ENCODE measurements around the gene NRG2. TPM values are rescaled to one million over a fixed set of nuclear protein-coding genes. Genes with fewer than 3 reads are reported as not detected.

The NRG2 gene
- total and polyA plus RNA-seq, 2 experiments from 2014 or later = 0.37 to 1.3 TPM

DNA sequence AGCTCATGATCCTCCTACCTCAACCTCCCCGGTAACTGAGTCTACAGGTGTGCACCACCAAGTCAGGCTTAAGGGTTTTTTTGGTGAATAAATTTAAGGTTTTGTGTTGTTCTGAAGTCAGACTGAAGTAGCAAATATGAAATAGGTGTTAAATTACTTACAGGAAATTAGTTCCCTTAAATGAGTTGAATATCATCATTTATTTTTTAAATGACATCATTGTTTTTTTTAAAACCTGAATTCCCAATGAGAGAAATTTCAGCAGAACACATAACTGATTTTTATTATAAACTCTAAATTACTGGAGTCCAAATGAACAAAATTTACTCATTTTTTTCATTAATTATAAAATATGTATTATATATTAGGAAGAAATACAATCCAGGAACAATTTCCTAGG, 33.0 kb upstream of the NRG2 start:
- no peaks in the 10 kb centered on the region for H3K9me2 ChIP-seq (ENCODE audit: insufficient read depth)
- Mint-ChIP-seq H3K27ac (no peak overlapping the region), H3K4me1 (no peaks in the 10 kb centered on the region), H3K27me3 (ENCODE audit: insufficient read depth, low read depth, poor library complexity) (no peaks in the 10 kb centered on the region), H3K36me3 (ENCODE audit: low read depth) (no peaks in the 10 kb centered on the region), H3K9me3 (no peaks in the 10 kb centered on the region), H3K4me3 (no peak overlapping the region)
- no peak overlapping the region for H3K4me3 ChIP-seq
- no peak overlapping the region for H2AFZ ChIP-seq
- no peaks in the 10 kb centered on the region for H3K36me3 ChIP-seq (ENCODE audit: insufficient read depth)
- H3K4me2 ChIP-seq = no peak overlapping the region
- H3K27me3 ChIP-seq (ENCODE audit: insufficient read depth) = 0 out of 2 replicates have a peak, but pooled peaks cover 3% of the 10 kb centered on the region
- H3K27ac ChIP-seq (ENCODE audit: low read depth) = no peak overlapping the region
- ATAC-seq (no peak), DNase-seq (ENCODE audit: low spot score) (no peak)
- no peaks in the 10 kb centered on the region for H3F3A ChIP-seq (replicated peaks; ENCODE audit: low read depth)
- H3K79me2 ChIP-seq (replicated peaks; ENCODE audit: insufficient read depth) = no peaks in the 10 kb centered on the region
- H3K4me1 ChIP-seq (ENCODE audit: insufficient read depth) = no peaks in the 10 kb centered on the region
- no peaks in the 10 kb centered on the region for H4K20me1 ChIP-seq (replicated peaks; ENCODE audit: insufficient read depth)
- TF ChIP-seq CREB1 (CRISPR knock-in tag; IDR thresholded peaks at IDR 0.05; ENCODE audit: low read depth) (no peak), NANOG (IDR thresholded peaks at IDR 0.05; ENCODE audit: borderline replicate concordance) (no peak), ZNF114 (CRISPR knock-in tag; IDR thresholded peaks at IDR 0.05) (no peak), POLR2AphosphoS5 (IDR thresholded peaks at IDR 0.05; ENCODE audit: low read depth) (no peak), JUNB (IDR thresholded peaks at IDR 0.05; ENCODE audit: unreplicated experiment) (no peak), EZH2phosphoT487 (IDR thresholded peaks at IDR 0.05; ENCODE audit: unreplicated experiment) (no peak), ZNF331 (CRISPR knock-in tag; IDR thresholded peaks at IDR 0.05; ENCODE audit: low read depth) (no peak)
- TF ChIP-seq, protein P1, sequence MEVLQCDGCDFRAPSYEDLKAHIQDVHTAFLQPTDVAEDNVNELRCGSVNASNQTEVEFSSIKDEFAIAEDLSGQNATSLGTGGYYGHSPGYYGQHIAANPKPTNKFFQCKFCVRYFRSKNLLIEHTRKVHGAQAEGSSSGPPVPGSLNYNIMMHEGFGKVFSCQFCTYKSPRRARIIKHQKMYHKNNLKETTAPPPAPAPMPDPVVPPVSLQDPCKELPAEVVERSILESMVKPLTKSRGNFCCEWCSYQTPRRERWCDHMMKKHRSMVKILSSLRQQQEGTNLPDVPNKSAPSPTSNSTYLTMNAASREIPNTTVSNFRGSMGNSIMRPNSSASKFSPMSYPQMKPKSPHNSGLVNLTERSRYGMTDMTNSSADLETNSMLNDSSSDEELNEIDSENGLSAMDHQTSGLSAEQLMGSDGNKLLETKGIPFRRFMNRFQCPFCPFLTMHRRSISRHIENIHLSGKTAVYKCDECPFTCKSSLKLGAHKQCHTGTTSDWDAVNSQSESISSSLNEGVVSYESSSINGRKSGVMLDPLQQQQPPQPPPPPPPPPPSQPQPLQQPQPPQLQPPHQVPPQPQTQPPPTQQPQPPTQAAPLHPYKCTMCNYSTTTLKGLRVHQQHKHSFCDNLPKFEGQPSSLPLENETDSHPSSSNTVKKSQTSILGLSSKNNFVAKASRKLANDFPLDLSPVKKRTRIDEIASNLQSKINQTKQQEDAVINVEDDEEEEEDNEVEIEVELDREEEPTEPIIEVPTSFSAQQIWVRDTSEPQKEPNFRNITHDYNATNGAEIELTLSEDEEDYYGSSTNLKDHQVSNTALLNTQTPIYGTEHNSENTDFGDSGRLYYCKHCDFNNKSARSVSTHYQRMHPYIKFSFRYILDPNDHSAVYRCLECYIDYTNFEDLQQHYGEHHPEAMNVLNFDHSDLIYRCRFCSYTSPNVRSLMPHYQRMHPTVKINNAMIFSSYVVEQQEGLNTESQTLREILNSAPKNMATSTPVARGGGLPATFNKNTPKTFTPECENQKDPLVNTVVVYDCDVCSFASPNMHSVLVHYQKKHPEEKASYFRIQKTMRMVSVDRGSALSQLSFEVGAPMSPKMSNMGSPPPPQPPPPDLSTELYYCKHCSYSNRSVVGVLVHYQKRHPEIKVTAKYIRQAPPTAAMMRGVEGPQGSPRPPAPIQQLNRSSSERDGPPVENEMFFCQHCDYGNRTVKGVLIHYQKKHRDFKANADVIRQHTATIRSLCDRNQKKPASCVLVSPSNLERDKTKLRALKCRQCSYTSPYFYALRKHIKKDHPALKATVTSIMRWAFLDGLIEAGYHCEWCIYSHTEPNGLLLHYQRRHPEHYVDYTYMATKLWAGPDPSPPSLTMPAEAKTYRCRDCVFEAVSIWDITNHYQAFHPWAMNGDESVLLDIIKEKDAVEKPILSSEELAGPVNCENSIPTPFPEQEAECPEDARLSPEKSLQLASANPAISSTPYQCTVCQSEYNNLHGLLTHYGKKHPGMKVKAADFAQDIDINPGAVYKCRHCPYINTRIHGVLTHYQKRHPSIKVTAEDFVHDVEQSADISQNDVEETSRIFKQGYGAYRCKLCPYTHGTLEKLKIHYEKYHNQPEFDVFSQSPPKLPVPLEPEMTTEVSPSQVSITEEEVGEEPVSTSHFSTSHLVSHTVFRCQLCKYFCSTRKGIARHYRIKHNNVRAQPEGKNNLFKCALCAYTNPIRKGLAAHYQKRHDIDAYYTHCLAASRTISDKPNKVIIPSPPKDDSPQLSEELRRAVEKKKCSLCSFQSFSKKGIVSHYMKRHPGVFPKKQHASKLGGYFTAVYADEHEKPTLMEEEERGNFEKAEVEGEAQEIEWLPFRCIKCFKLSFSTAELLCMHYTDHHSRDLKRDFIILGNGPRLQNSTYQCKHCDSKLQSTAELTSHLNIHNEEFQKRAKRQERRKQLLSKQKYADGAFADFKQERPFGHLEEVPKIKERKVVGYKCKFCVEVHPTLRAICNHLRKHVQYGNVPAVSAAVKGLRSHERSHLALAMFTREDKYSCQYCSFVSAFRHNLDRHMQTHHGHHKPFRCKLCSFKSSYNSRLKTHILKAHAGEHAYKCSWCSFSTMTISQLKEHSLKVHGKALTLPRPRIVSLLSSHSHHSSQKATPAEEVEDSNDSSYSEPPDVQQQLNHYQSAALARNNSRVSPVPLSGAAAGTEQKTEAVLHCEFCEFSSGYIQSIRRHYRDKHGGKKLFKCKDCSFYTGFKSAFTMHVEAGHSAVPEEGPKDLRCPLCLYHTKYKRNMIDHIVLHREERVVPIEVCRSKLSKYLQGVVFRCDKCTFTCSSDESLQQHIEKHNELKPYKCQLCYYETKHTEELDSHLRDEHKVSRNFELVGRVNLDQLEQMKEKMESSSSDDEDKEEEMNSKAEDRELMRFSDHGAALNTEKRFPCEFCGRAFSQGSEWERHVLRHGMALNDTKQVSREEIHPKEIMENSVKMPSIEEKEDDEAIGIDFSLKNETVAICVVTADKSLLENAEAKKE (CRISPR knock-in tag; IDR thresholded peaks at IDR 0.05) = no peak
- TF ChIP-seq, protein P2, sequence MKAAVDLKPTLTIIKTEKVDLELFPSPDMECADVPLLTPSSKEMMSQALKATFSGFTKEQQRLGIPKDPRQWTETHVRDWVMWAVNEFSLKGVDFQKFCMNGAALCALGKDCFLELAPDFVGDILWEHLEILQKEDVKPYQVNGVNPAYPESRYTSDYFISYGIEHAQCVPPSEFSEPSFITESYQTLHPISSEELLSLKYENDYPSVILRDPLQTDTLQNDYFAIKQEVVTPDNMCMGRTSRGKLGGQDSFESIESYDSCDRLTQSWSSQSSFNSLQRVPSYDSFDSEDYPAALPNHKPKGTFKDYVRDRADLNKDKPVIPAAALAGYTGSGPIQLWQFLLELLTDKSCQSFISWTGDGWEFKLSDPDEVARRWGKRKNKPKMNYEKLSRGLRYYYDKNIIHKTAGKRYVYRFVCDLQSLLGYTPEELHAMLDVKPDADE (IDR thresholded peaks at IDR 0.05) = no peak
- TF ChIP-seq, protein P3, sequence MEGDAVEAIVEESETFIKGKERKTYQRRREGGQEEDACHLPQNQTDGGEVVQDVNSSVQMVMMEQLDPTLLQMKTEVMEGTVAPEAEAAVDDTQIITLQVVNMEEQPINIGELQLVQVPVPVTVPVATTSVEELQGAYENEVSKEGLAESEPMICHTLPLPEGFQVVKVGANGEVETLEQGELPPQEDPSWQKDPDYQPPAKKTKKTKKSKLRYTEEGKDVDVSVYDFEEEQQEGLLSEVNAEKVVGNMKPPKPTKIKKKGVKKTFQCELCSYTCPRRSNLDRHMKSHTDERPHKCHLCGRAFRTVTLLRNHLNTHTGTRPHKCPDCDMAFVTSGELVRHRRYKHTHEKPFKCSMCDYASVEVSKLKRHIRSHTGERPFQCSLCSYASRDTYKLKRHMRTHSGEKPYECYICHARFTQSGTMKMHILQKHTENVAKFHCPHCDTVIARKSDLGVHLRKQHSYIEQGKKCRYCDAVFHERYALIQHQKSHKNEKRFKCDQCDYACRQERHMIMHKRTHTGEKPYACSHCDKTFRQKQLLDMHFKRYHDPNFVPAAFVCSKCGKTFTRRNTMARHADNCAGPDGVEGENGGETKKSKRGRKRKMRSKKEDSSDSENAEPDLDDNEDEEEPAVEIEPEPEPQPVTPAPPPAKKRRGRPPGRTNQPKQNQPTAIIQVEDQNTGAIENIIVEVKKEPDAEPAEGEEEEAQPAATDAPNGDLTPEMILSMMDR (conservative IDR thresholded peaks at IDR 0.05; ENCODE audit: low read depth in 2 of 2) = no peak
- TF ChIP-seq, protein P4, sequence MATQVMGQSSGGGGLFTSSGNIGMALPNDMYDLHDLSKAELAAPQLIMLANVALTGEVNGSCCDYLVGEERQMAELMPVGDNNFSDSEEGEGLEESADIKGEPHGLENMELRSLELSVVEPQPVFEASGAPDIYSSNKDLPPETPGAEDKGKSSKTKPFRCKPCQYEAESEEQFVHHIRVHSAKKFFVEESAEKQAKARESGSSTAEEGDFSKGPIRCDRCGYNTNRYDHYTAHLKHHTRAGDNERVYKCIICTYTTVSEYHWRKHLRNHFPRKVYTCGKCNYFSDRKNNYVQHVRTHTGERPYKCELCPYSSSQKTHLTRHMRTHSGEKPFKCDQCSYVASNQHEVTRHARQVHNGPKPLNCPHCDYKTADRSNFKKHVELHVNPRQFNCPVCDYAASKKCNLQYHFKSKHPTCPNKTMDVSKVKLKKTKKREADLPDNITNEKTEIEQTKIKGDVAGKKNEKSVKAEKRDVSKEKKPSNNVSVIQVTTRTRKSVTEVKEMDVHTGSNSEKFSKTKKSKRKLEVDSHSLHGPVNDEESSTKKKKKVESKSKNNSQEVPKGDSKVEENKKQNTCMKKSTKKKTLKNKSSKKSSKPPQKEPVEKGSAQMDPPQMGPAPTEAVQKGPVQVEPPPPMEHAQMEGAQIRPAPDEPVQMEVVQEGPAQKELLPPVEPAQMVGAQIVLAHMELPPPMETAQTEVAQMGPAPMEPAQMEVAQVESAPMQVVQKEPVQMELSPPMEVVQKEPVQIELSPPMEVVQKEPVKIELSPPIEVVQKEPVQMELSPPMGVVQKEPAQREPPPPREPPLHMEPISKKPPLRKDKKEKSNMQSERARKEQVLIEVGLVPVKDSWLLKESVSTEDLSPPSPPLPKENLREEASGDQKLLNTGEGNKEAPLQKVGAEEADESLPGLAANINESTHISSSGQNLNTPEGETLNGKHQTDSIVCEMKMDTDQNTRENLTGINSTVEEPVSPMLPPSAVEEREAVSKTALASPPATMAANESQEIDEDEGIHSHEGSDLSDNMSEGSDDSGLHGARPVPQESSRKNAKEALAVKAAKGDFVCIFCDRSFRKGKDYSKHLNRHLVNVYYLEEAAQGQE (IDR thresholded peaks at IDR 0.05; ENCODE audit: unreplicated experiment) = no peak

Data from GM23338 (cell line).